HEK293 (cell line): ENCODE measurements around the gene PSME4.

ENCODE experiments used
- CTCF ChIA-PET: fragments of 350-600 bp; formaldehyde crosslinking; extraction: SDS; loops from one replicate; lab custom pipeline; 2021; ENCODE audit warnings: antibody characterized with exemption; lab: Yijun Ruan, JAX
- POLR2A ChIA-PET: fragments of 300-600 bp; formaldehyde crosslinking; extraction: SDS; loops from one replicate; lab custom pipeline; 2020; ENCODE audit warnings: antibody characterized with exemption, inconsistent platforms; lab: Yijun Ruan, JAX
- H3K27ac ChIP-seq: fragments of 200-500 bp; sonication (Bioruptor generic); 2 replicates; pipeline ENCODE4 v1.5.1; 2014; ENCODE audit warnings: low read depth, low read length, control low read depth, inconsistent platforms; ENCODE audit errors: extremely low read depth
- H3K36me3 ChIP-seq, 2 experiments: fragments of 200-500 bp in 1 of 2; sonication (Bioruptor generic) in 1 of 2; 1 replicate in 1 of 2; 2 replicates in 1 of 2; pipeline ENCODE4 v1.5.1; 2014 to 2017; ENCODE audit warnings: inconsistent platforms in 2 of 2, low read length in 2 of 2; ENCODE audit not compliant: control insufficient read depth in 2 of 2, insufficient read depth in 1 of 2
- H3K4me1 ChIP-seq: fragments of 200-500 bp; sonication (Bioruptor generic); 2 replicates; pipeline ENCODE4 v1.5.1; 2014; ENCODE audit warnings: mild to moderate bottlenecking, low read length, inconsistent platforms; ENCODE audit not compliant: control insufficient read depth, insufficient read depth
- H3K4me3 ChIP-seq: 2 replicates; pipeline ENCODE4 v1.5.1; 2011; ENCODE audit warnings: low read depth, mild to moderate bottlenecking, control low read depth, low read length, moderate library complexity
- H3K9me3 ChIP-seq: fragments of 200-500 bp; sonication (Bioruptor generic); 2 replicates; pipeline ENCODE4 v1.5.1; 2014; ENCODE audit warnings: low read depth, low read length, inconsistent platforms; ENCODE audit not compliant: control insufficient read depth, insufficient read depth
- ELK4 ChIP-seq: IDR thresholded peaks from 2 replicates; pipeline ENCODE4 v1.6.1; 2011; ENCODE audit warnings: mild to moderate bottlenecking, low read depth, low read length, borderline replicate concordance
- FEZF1 ChIP-seq: fragments of 450-650 bp; formaldehyde crosslinking; IDR thresholded peaks from 2 replicates; pipeline ENCODE4 v1.5.1; 2016; ENCODE audit warnings: missing biosample characterization, missing genetic modification characterization
- GLI2 ChIP-seq: fragments of 450-650 bp; formaldehyde crosslinking; IDR thresholded peaks from 2 replicates; pipeline ENCODE4; 2017; ENCODE audit warnings: missing biosample characterization, missing genetic modification characterization, low read depth, borderline replicate concordance
- GLI4 ChIP-seq: fragments of 450-650 bp; formaldehyde crosslinking; IDR thresholded peaks from 2 replicates; pipeline ENCODE4 v1.5.1; 2016; ENCODE audit warnings: missing biosample characterization, missing genetic modification characterization
- GLIS2 ChIP-seq: fragments of 450-650 bp; formaldehyde crosslinking; IDR thresholded peaks from 2 replicates; pipeline ENCODE4 v1.5.1; 2016; ENCODE audit warnings: missing biosample characterization, missing genetic modification characterization
- KLF16 ChIP-seq: fragments of 450-650 bp; formaldehyde crosslinking; IDR thresholded peaks from 2 replicates; pipeline ENCODE4 v1.5.1; 2017; ENCODE audit warnings: missing biosample characterization, missing genetic modification characterization
- TSHZ1 ChIP-seq: fragments of 450-650 bp; formaldehyde crosslinking; IDR thresholded peaks from 2 replicates; pipeline ENCODE4 v1.5.1; 2016; ENCODE audit warnings: missing biosample characterization, missing genetic modification characterization, borderline replicate concordance
- ZBTB17 ChIP-seq: fragments of 450-650 bp; formaldehyde crosslinking; IDR thresholded peaks from 2 replicates; pipeline ENCODE4 v1.5.1; 2016; ENCODE audit warnings: missing biosample characterization, missing genetic modification characterization
- ZBTB21 ChIP-seq: fragments of 450-650 bp; formaldehyde crosslinking; IDR thresholded peaks from 2 replicates; pipeline ENCODE4 v1.5.1; 2017; ENCODE audit warnings: missing biosample characterization, missing genetic modification characterization
- ZNF114 ChIP-seq: fragments of 450-650 bp; formaldehyde crosslinking; IDR thresholded peaks from 2 replicates; pipeline ENCODE4 v1.5.0; 2017; ENCODE audit warnings: missing biosample characterization, missing genetic modification characterization
- ZNF211 ChIP-seq: fragments of 450-650 bp; formaldehyde crosslinking; IDR thresholded peaks from 2 replicates; pipeline ENCODE4 v1.5.1; 2016; ENCODE audit warnings: low read depth, missing biosample characterization, missing genetic modification characterization
- ZNF449 ChIP-seq: fragments of 450-650 bp; formaldehyde crosslinking; IDR thresholded peaks from 2 replicates; pipeline ENCODE4 v1.5.1; 2017; ENCODE audit warnings: missing biosample characterization, mild to moderate bottlenecking, missing genetic modification characterization, moderate library complexity
- ZNF514 ChIP-seq: fragments of 450-650 bp; formaldehyde crosslinking; IDR thresholded peaks from 2 replicates; pipeline ENCODE4 v1.5.1; 2016; ENCODE audit warnings: missing biosample characterization, missing genetic modification characterization
- ZNF560 ChIP-seq: fragments of 450-650 bp; formaldehyde crosslinking; IDR thresholded peaks from 2 replicates; pipeline ENCODE4 v1.5.1; 2017; ENCODE audit warnings: missing biosample characterization, missing genetic modification characterization, borderline replicate concordance
- ZNF585B ChIP-seq: fragments of 450-650 bp; formaldehyde crosslinking; IDR thresholded peaks from 2 replicates; pipeline ENCODE4 v1.5.1; 2016; ENCODE audit warnings: missing biosample characterization, missing genetic modification characterization
- ZNF626 ChIP-seq: fragments of 450-650 bp; sonication (Bioruptor Pico); formaldehyde crosslinking; IDR thresholded peaks from 2 replicates; pipeline ENCODE4 v1.5.1; 2018; ENCODE audit warnings: missing biosample characterization, missing genetic modification characterization, inconsistent platforms
- ZNF664 ChIP-seq: fragments of 450-650 bp; formaldehyde crosslinking; IDR thresholded peaks from 2 replicates; pipeline ENCODE4 v1.5.1; 2016; ENCODE audit warnings: missing biosample characterization, missing genetic modification characterization
- ZNF747 ChIP-seq: fragments of 450-650 bp; formaldehyde crosslinking; IDR thresholded peaks from 2 replicates; pipeline ENCODE4 v1.5.1; 2016; ENCODE audit warnings: missing biosample characterization, missing genetic modification characterization
- ZNF830 ChIP-seq: fragments of 450-650 bp; IDR thresholded peaks from 2 replicates; pipeline ENCODE4 v1.5.0; 2018; ENCODE audit warnings: missing biosample characterization, missing genetic modification characterization, low read depth, mild to moderate bottlenecking, moderate library complexity
- TF ChIP-seq, protein P1 (sequence below): fragments of 450-650 bp; formaldehyde crosslinking; IDR thresholded peaks from 2 replicates; pipeline ENCODE4 v1.5.1; 2017; ENCODE audit warnings: missing biosample characterization, missing genetic modification characterization
- TF ChIP-seq, protein P2 (sequence below): fragments of 450-650 bp; formaldehyde crosslinking; IDR thresholded peaks from 2 replicates; pipeline ENCODE4 v1.5.1; 2016; ENCODE audit warnings: missing biosample characterization, missing genetic modification characterization
- TF ChIP-seq, protein P3 (sequence below): fragments of 450-650 bp; formaldehyde crosslinking; IDR thresholded peaks from 2 replicates; pipeline ENCODE4 v1.5.1; 2017; ENCODE audit warnings: missing biosample characterization, missing genetic modification characterization
- TF ChIP-seq, protein P4 (sequence below): fragments of 450-650 bp; formaldehyde crosslinking; IDR thresholded peaks from 2 replicates; pipeline ENCODE4 v1.5.1; 2016; ENCODE audit warnings: missing biosample characterization, missing genetic modification characterization

PSME4 gene

DNA sequence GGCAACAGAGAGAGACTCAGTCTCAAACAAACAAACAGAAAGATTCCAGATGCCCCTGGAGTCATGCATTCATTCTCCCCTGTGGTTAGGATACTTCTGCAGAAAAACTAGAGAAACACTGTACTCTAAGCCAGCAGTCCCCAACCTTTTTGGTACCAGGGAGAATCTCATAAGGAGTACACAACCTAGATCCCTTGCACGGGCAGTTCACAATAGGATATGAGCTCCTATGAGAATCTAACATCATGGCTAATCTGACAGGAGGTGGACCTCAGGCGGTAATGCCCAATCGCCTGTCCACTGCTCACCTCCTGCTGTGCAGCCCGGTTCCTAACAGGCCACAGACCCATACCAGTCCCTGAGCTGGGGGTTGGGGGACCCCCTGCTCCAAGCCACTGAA lies 18.3 kb downstream of the PSME4 start (continued):
- TF ChIP-seq, protein P1, sequence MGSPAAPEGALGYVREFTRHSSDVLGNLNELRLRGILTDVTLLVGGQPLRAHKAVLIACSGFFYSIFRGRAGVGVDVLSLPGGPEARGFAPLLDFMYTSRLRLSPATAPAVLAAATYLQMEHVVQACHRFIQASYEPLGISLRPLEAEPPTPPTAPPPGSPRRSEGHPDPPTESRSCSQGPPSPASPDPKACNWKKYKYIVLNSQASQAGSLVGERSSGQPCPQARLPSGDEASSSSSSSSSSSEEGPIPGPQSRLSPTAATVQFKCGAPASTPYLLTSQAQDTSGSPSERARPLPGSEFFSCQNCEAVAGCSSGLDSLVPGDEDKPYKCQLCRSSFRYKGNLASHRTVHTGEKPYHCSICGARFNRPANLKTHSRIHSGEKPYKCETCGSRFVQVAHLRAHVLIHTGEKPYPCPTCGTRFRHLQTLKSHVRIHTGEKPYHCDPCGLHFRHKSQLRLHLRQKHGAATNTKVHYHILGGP (tag by site-specific recombination) = no peak
- TF ChIP-seq GLI2 (no peak), ZBTB17 (no peak), GLI4 (tag by site-specific recombination) (no peak), ZBTB21 (tag by site-specific recombination) (no peak)

GRCh38 chr2:53949457-53949856 lies 21.3 kb downstream of the PSME4 start:
- Histone ChIP-seq H3K27ac (no peak overlapping the region), H3K4me1 (peaks cover 9% of the 10 kb centered on the region; the same call in 1 of the 2 replicates), H3K36me3 (peaks cover 18 to 33% of the 10 kb centered on the region in 2 experiments), H3K9me3 (no peaks in the 10 kb centered on the region), H3K4me3 (no peak overlapping the region)
- POLR2A ChIA-PET = interaction anchor here (0.6 kb wide), 1 partner anchor 183 kb away, joined by 4 read pairs; no protein-coding TSS in a partner anchor
- CTCF ChIA-PET = interaction anchor here (0.6 kb wide), 1 partner anchor 102 kb away, joined by 4 read pairs; no protein-coding TSS in a partner anchor
- TF ChIP-seq ZNF514 (tag by site-specific recombination) = no peak
- TF ChIP-seq ZNF449 (tag by site-specific recombination) = no peak
- TF ChIP-seq ZNF626 = no peak
- TF ChIP-seq ELK4 = no peak
- TF ChIP-seq ZNF560 (tag by site-specific recombination) = no peak
- TF ChIP-seq, protein P2, sequence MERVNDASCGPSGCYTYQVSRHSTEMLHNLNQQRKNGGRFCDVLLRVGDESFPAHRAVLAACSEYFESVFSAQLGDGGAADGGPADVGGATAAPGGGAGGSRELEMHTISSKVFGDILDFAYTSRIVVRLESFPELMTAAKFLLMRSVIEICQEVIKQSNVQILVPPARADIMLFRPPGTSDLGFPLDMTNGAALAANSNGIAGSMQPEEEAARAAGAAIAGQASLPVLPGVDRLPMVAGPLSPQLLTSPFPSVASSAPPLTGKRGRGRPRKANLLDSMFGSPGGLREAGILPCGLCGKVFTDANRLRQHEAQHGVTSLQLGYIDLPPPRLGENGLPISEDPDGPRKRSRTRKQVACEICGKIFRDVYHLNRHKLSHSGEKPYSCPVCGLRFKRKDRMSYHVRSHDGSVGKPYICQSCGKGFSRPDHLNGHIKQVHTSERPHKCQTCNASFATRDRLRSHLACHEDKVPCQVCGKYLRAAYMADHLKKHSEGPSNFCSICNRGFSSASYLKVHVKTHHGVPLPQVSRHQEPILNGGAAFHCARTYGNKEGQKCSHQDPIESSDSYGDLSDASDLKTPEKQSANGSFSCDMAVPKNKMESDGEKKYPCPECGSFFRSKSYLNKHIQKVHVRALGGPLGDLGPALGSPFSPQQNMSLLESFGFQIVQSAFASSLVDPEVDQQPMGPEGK (tag by site-specific recombination) = no peak
- TF ChIP-seq ZNF585B (tag by site-specific recombination) = no peak
- no peak for TF ChIP-seq KLF16 (tag by site-specific recombination)
- TF ChIP-seq FEZF1 (tag by site-specific recombination) = no peak
- TF ChIP-seq, protein P3, sequence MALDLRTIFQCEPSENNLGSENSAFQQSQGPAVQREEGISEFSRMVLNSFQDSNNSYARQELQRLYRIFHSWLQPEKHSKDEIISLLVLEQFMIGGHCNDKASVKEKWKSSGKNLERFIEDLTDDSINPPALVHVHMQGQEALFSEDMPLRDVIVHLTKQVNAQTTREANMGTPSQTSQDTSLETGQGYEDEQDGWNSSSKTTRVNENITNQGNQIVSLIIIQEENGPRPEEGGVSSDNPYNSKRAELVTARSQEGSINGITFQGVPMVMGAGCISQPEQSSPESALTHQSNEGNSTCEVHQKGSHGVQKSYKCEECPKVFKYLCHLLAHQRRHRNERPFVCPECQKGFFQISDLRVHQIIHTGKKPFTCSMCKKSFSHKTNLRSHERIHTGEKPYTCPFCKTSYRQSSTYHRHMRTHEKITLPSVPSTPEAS = no peak
- TF ChIP-seq TSHZ1 (tag by site-specific recombination) = no peak
- no peak for TF ChIP-seq GLIS2 (tag by site-specific recombination)
- TF ChIP-seq, protein P4, sequence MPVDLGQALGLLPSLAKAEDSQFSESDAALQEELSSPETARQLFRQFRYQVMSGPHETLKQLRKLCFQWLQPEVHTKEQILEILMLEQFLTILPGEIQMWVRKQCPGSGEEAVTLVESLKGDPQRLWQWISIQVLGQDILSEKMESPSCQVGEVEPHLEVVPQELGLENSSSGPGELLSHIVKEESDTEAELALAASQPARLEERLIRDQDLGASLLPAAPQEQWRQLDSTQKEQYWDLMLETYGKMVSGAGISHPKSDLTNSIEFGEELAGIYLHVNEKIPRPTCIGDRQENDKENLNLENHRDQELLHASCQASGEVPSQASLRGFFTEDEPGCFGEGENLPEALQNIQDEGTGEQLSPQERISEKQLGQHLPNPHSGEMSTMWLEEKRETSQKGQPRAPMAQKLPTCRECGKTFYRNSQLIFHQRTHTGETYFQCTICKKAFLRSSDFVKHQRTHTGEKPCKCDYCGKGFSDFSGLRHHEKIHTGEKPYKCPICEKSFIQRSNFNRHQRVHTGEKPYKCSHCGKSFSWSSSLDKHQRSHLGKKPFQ (tag by site-specific recombination) = no peak
- no peak for TF ChIP-seq ZNF747
- no peak for TF ChIP-seq ZNF664
- TF ChIP-seq ZBTB21 (tag by site-specific recombination) = no peak
- no peak for TF ChIP-seq ZNF114 (tag by site-specific recombination)
- TF ChIP-seq ZNF830 (tag by site-specific recombination) = no peak
- TF ChIP-seq ZNF211 = no peak
